Peyer's patch (tissue), 4 donors: ENCODE results near the gene OR10A4. TPM values are rescaled to one million over a fixed set of nuclear protein-coding genes. Genes with fewer than 3 reads are reported as not detected.
"Not testable (repeated sequence)": the region's sequence is repeated elsewhere in the genome, so short reads cannot be mapped to it uniquely, and the experiment has no call there.

Source experiments
- DNase-seq, 3 donors: peaks; one replicate each; pipeline ENCODE4 v3.0.0-alpha.2; 2017 to 2019
- H3K27ac ChIP-seq, 4 donors: fragments of 200-600 bp; sonication (generic); one replicate each; pipeline ENCODE4 v1.5.1; 2016 to 2019
- H3K27me3 ChIP-seq, 2 donors: fragments of 200-600 bp; sonication (generic); one replicate each; pipeline ENCODE4 v1.5.1; 2019
- H3K36me3 ChIP-seq, 3 donors: fragments of 200-600 bp; sonication (generic); one replicate each; pipeline ENCODE4 v1.5.1; 2016 to 2019
- H3K4me1 ChIP-seq, 4 donors: fragments of 200-600 bp; sonication (generic); one replicate each; pipeline ENCODE4 v1.5.1; 2016 to 2019
- H3K4me3 ChIP-seq, 4 donors: fragments of 200-600 bp; sonication (generic); 1 replicate in 3 of 4; 2 replicates in 1 of 4; pipeline ENCODE4 v1.5.1; 2016 to 2019; ENCODE audit warnings: mild to moderate bottlenecking in 1 of 4
- H3K9me3 ChIP-seq, 4 donors: fragments of 200-600 bp; sonication (generic); one replicate each; pipeline ENCODE4 v1.5.1; 2016 to 2019; ENCODE audit warnings: mild to moderate bottlenecking in 1 of 4
- CTCF ChIP-seq, 6 experiments: fragments of 450-650 bp in 4 of 6; fragments of 200-600 bp in 2 of 6; sonication (generic) in 1 of 6; IDR thresholded peaks; one replicate each; pipeline ENCODE4 v1.5.1; 2017 to 2019; ENCODE audit warnings: antibody characterized with exemption in 6 of 6, mild to moderate bottlenecking in 3 of 6, moderate library complexity in 1 of 6
- POLR2A ChIP-seq, 2 donors: fragments of 450-650 bp; IDR thresholded peaks; one replicate each; pipeline ENCODE4 v1.5.1; 2017; ENCODE audit warnings: antibody characterized with exemption in 2 of 2, mild to moderate bottlenecking in 2 of 2, moderate library complexity in 2 of 2
- total RNA-seq, 4 donors: library from RNA; depleted of rRNA; stranded (reverse); fragments of >200 nt; gene quantifications; one replicate each; pipeline ENCODE4 v1.1.0, GENCODE V29; 2016

OR10A4 gene
- total RNA-seq, 4 donors from 2014 or later: not detected

- Histone ChIP-seq H3K4me3 (no peak overlapping the region), H3K9me3 (no peaks in the 10 kb centered on the region), H3K27ac (no peak overlapping the region), H3K27me3 (no peaks in the 10 kb centered on the region), H3K36me3 (no peaks in the 10 kb centered on the region), H3K4me1 (no peaks in the 10 kb centered on the region)
- DNase-seq: no peak
- TF ChIP-seq POLR2A (IDR thresholded peaks at IDR 0.05) (no peak), CTCF (IDR thresholded peaks at IDR 0.05) (no peak)
Observed at GRCh38 chr11:6843670-6844069, 32.8 kb upstream of the OR10A4 start.

GRCh38 chr11:6844356-6844755 lies 32.1 kb upstream of the OR10A4 start:
- H3K27me3 ChIP-seq: no peaks in the 10 kb centered on the region
- no peak overlapping the region for H3K4me3 ChIP-seq
- no peak overlapping the region for H3K27ac ChIP-seq
- no peaks in the 10 kb centered on the region for H3K36me3 ChIP-seq
- no peaks in the 10 kb centered on the region for H3K4me1 ChIP-seq
- DNase-seq: no peak
- TF ChIP-seq POLR2A (IDR thresholded peaks at IDR 0.05): no peak
- no peak for TF ChIP-seq CTCF (IDR thresholded peaks at IDR 0.05)
- H3K9me3 ChIP-seq: no peaks in the 10 kb centered on the region

GRCh38 chr11:6845383-6845782 lies 31.0 kb upstream of the OR10A4 start, which contains the start of gene OR10A5:
Gene OR10A5, plus strand, starts transcription at chr11:6845683. Its CDS starts 0 bp downstream, at chr11:6845683.
- Histone ChIP-seq H3K27me3 (no peaks in the 10 kb centered on the region), H3K27ac (no peak within 1 kb of the TSS), H3K9me3 (no peaks in the 10 kb centered on the region), H3K4me3 (no peak within 1 kb of the TSS), H3K36me3 (no peaks in the 10 kb centered on the region), H3K4me1 (no peaks in the 10 kb centered on the region)
- no peak for DNase-seq
- TF ChIP-seq CTCF (IDR thresholded peaks at IDR 0.05): no peak
- TF ChIP-seq POLR2A (IDR thresholded peaks at IDR 0.05): no peak

- Histone ChIP-seq H3K4me1 (no peaks in the 10 kb centered on the region), H3K27ac (no peak overlapping the region), H3K27me3 (no peaks in the 10 kb centered on the region), H3K4me3 (no peak overlapping the region), H3K9me3 (peaks cover 0 to 3% (median 0%) of the 10 kb centered on the region in 4 donors), H3K36me3 (no peaks in the 10 kb centered on the region)
- TF ChIP-seq CTCF (IDR thresholded peaks at IDR 0.05): no peak
- TF ChIP-seq POLR2A (IDR thresholded peaks at IDR 0.05): no peak
- no peak for DNase-seq
Observed at GRCh38 chr11:6850526-6850925, 25.9 kb upstream of the OR10A4 start.

GRCh38 chr11:6854801-6855200 lies 21.6 kb upstream of the OR10A4 start:
- not testable (repeated sequence) for H3K27me3 ChIP-seq, H3K27ac ChIP-seq

GRCh38 chr11:6855971-6856541 lies 20.4 kb upstream of the OR10A4 start:
- no peak for TF ChIP-seq POLR2A (IDR thresholded peaks at IDR 0.05)
- TF ChIP-seq CTCF (IDR thresholded peaks at IDR 0.05): no peak
- H3K9me3 ChIP-seq: peaks cover 0 to 3% (median 0%) of the 10 kb centered on the region in 4 donors
- no peak overlapping the region for H3K27ac ChIP-seq
- no peaks in the 10 kb centered on the region for H3K36me3 ChIP-seq
- no peak for DNase-seq
- H3K27me3 ChIP-seq: no peaks in the 10 kb centered on the region
- H3K4me1 ChIP-seq: no peaks in the 10 kb centered on the region
- no peak overlapping the region for H3K4me3 ChIP-seq

More at GRCh38 chr11:6854801-6855200, 21.6 kb upstream of the OR10A4 start:
- DNase-seq, H3K9me3 ChIP-seq, H3K4me1 ChIP-seq, H3K36me3 ChIP-seq, H3K4me3 ChIP-seq: not testable (repeated sequence)
